HepG2 (cell line): ENCODE results near the gene RGL1. TPM values are rescaled to one million over a fixed set of nuclear protein-coding genes. Genes with fewer than 3 reads are reported as not detected.

Experiments used
- ARID5B ChIP-seq: IDR thresholded peaks from 2 replicates; pipeline ENCODE4 v1.4.0; 2020; ENCODE audit warnings: mild to moderate bottlenecking, missing genetic modification reagents
- ATF3 ChIP-seq: sonication (generic); formaldehyde crosslinking; IDR thresholded peaks from 2 replicates; pipeline ENCODE4 v1.4.0; 2020; ENCODE audit warnings: missing genetic modification reagents
- BHLHE40 ChIP-seq: IDR thresholded peaks from 2 replicates; pipeline ENCODE4 v1.6.1; 2011; ENCODE audit warnings: low read length, improper control_type of control experiment
- FOXA3 ChIP-seq: IDR thresholded peaks from 2 replicates; pipeline ENCODE4 v1.6.1; 2016; ENCODE audit warnings: missing genetic modification reagents, missing compliant biosample characterization
- IKZF5 ChIP-seq: IDR thresholded peaks from 2 replicates; pipeline ENCODE4 v1.6.1; 2018; ENCODE audit warnings: missing genetic modification reagents, mild to moderate bottlenecking, missing compliant biosample characterization
- IRF2 ChIP-seq: IDR thresholded peaks from 2 replicates; pipeline ENCODE4 v1.6.1; 2018; ENCODE audit warnings: missing genetic modification reagents, missing compliant biosample characterization
- JUNB ChIP-seq: sonication (generic); formaldehyde crosslinking; IDR thresholded peaks from 2 replicates; pipeline ENCODE4 v1.8.0; 2022; ENCODE audit warnings: missing genetic modification reagents, mild to moderate bottlenecking, borderline replicate concordance
- KAT8 ChIP-seq: IDR thresholded peaks from 2 replicates; pipeline ENCODE4 v1.6.1; 2016; ENCODE audit warnings: missing genetic modification reagents, missing compliant biosample characterization
- KDM5A ChIP-seq: fragments of 200-600 bp; sonication (generic); IDR thresholded peaks from 2 replicates; pipeline ENCODE4 v1.7.0; 2018; ENCODE audit warnings: antibody characterized with exemption, mild to moderate bottlenecking, low read length, borderline replicate concordance
- MED1 ChIP-seq: sonication (generic); formaldehyde crosslinking; IDR thresholded peaks from 2 replicates; pipeline ENCODE4 v1.4.0; 2020; ENCODE audit warnings: missing genetic modification reagents
- MXI1 ChIP-seq: IDR thresholded peaks from 3 replicates; pipeline ENCODE4 v1.6.1; 2012; ENCODE audit warnings: low read depth, low read length, inconsistent platforms, borderline replicate concordance
- NCOA2 ChIP-seq: sonication (generic); formaldehyde crosslinking; IDR thresholded peaks from 2 replicates; pipeline ENCODE4 v1.8.0; 2022; ENCODE audit warnings: inconsistent platforms
- SAP130 ChIP-seq: IDR thresholded peaks from 2 replicates; pipeline ENCODE4 v1.6.1; 2016; ENCODE audit warnings: low read depth
- STAG1 ChIP-seq: sonication (generic); formaldehyde crosslinking; IDR thresholded peaks from 2 replicates; pipeline ENCODE4 v1.4.0; 2020; ENCODE audit warnings: missing genetic modification reagents
- THYN1 ChIP-seq: sonication (generic); formaldehyde crosslinking; IDR thresholded peaks from 2 replicates; pipeline ENCODE4 v1.8.1; 2023; ENCODE audit warnings: low read depth, mild to moderate bottlenecking, moderate library complexity, missing genetic modification reagents, borderline replicate concordance
- ZNF414 ChIP-seq: sonication (generic); formaldehyde crosslinking; IDR thresholded peaks from 2 replicates; pipeline ENCODE4 v1.5.0; 2020; ENCODE audit warnings: missing genetic modification reagents
- ZNF512B ChIP-seq: sonication (generic); formaldehyde crosslinking; IDR thresholded peaks from 2 replicates; pipeline ENCODE4 v1.5.1; 2020; ENCODE audit warnings: missing genetic modification reagents, mild to moderate bottlenecking, borderline replicate concordance
- polyA plus RNA-seq, 8 experiments: library from polyadenylated mRNA; depleted of rRNA in 3 of 8; stranded (reverse) in 7 of 8; unstranded in 1 of 8; fragments of >200 nt; fragmentation: Illumina TruSeq in 4 of 8; extraction: Trizol in 4 of 8; gene quantifications; 2 replicates each; pipeline versions ENCODE4 v1.2.1 to v1.2.3, GENCODE V29; 2011 to 2016; ENCODE audit warnings: low read depth in 4 of 8, missing spikeins in 1 of 8, mixed read lengths in 1 of 8; ENCODE audit not compliant: insufficient read depth in 1 of 8
- total RNA-seq, 5 experiments: library from RNA; depleted of rRNA; stranded (reverse); fragments of >200 nt; fragmentation: Illumina TruSeq; extraction: Trizol; gene quantifications; 2 replicates each; pipeline ENCODE4 v1.2.3, GENCODE V29; 2016; ENCODE audit warnings: low read depth in 1 of 5

RGL1 gene
- total and polyA plus RNA-seq, 2 of the 13 experiments (the other 11 are each of a cell fraction or from before 2014, with no cell fraction given): 3.5 to 4.7 TPM

- TF ChIP-seq ZNF512B (CRISPR knock-in tag) (no peak), IRF2 (CRISPR knock-in tag) (0 out of 2 replicates have a peak, but pooled peaks have one; percentile 45), SAP130 (CRISPR knock-in tag) (0 out of 2 replicates have a peak, but pooled peaks have one; percentile 19), ARID5B (CRISPR knock-in tag) (peak; percentile 43; the same call in 1 of the 2 replicates), KAT8 (CRISPR knock-in tag) (peak; percentile 27; the same call in 1 of the 2 replicates), IKZF5 (CRISPR knock-in tag) (0 out of 2 replicates have a peak, but pooled peaks have one; percentile 33), FOXA3 (CRISPR knock-in tag) (0 out of 2 replicates have a peak, but pooled peaks have one; percentile 24), BHLHE40 (peak; percentile 97), NCOA2 (CRISPR knock-in tag) (no peak), STAG1 (CRISPR knock-in tag) (peak; percentile 95), THYN1 (CRISPR knock-in tag) (no peak), ZNF414 (CRISPR knock-in tag) (0 out of 2 replicates have a peak, but pooled peaks have one; percentile 38), KDM5A (no peak), MXI1 (peak; percentile 23; the same call in 1 of the 3 replicates), JUNB (CRISPR knock-in tag) (no peak), MED1 (CRISPR knock-in tag) (0 out of 2 replicates have a peak, but pooled peaks have one; percentile 14), ATF3 (CRISPR knock-in tag) (0 out of 2 replicates have a peak, but pooled peaks have one; percentile 18)
Observed at GRCh38 chr1:183915625-183916510, 110.9 kb downstream of the RGL1 start (continued).
